Kidney epithelial cell (primary cell): Measurements from ENCODE around the gene TCERG1. TPM values are rescaled to one million over a fixed set of nuclear protein-coding genes. Genes with fewer than 3 reads are reported as not detected.

Source experiments
- DNase-seq: peaks from one replicate; pipeline ENCODE4 v3.0.0-alpha.2; 2010; ENCODE audit warnings: low read depth
- H3K27me3 ChIP-seq: 2 replicates; pipeline ENCODE4 v1.6.0; 2011; ENCODE audit warnings: low read length; ENCODE audit not compliant: control insufficient read depth, insufficient read depth
- H3K36me3 ChIP-seq: 2 replicates; pipeline ENCODE4 v1.5.1; 2011; ENCODE audit warnings: low read length; ENCODE audit not compliant: control insufficient read depth, insufficient read depth
- H3K4me3 ChIP-seq: 2 replicates; pipeline ENCODE4 v1.5.1; 2011; ENCODE audit warnings: low read depth, mild to moderate bottlenecking, control low read depth, low read length
- total RNA-seq: library from RNA; depleted of rRNA; stranded (reverse); fragments of >200 nt; gene quantifications from 2 replicates; pipeline ENCODE4 v1.2.3, GENCODE V29; 2015
- TF ChIP-seq, protein P1 (sequence below): IDR thresholded peaks from 2 replicates; pipeline ENCODE4 v1.5.1; 2011; ENCODE audit warnings: mild to moderate bottlenecking, moderate library complexity, low read length, control low read depth, inconsistent platforms; ENCODE audit not compliant: insufficient read depth, poor library complexity, severe bottlenecking

Gene TCERG1
- total RNA-seq, 1 donor from 2014 or later: 50.1 TPM

- no peak for DNase-seq
- TF ChIP-seq, protein P1, sequence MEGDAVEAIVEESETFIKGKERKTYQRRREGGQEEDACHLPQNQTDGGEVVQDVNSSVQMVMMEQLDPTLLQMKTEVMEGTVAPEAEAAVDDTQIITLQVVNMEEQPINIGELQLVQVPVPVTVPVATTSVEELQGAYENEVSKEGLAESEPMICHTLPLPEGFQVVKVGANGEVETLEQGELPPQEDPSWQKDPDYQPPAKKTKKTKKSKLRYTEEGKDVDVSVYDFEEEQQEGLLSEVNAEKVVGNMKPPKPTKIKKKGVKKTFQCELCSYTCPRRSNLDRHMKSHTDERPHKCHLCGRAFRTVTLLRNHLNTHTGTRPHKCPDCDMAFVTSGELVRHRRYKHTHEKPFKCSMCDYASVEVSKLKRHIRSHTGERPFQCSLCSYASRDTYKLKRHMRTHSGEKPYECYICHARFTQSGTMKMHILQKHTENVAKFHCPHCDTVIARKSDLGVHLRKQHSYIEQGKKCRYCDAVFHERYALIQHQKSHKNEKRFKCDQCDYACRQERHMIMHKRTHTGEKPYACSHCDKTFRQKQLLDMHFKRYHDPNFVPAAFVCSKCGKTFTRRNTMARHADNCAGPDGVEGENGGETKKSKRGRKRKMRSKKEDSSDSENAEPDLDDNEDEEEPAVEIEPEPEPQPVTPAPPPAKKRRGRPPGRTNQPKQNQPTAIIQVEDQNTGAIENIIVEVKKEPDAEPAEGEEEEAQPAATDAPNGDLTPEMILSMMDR: no peak
- Histone ChIP-seq H3K27me3 (no peaks in the 10 kb centered on the region), H3K36me3 (no peaks in the 10 kb centered on the region), H3K4me3 (no peak overlapping the region)
Observed at GRCh38 chr5:146441896-146442295, 5.2 kb upstream of the TCERG1 start.

DNA sequence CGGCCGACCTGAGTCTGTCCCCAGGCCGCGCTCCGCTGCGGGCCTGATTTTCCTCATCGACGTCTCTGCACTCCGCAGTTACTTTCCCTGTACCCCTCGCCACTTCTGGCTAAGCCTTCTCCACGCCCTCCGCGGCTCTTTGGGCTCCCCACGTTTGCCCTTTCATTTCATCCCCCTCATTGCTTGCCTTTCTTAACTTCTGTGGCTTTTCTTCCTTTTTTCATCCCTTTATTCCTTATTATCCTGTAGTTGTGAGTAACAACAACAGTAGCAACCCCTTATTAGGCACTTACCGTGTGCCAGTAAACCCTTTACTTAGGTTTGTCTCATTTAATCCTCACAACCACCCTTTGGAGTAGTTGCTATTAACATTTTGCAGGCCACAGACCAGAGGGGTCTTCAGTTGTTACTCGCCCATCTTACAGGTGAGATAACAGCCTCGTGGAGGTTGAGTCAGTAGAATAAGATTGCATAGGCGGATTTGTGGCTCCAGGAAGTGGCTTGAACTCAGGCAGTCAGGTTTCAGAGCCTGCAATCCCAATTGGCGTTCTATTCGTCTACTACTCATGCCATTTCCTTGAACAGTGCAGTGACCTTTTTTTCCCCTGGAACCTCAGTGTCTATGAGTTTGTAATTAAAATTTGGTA is 724 bp downstream of the TCERG1 start:
- Histone ChIP-seq H3K36me3 (no peaks in the 10 kb centered on the region), H3K4me3 (peak overlapping the region; percentile 76), H3K27me3 (no peaks in the 10 kb centered on the region)
- TF ChIP-seq, protein P1: no peak
- no peak for DNase-seq

DNA sequence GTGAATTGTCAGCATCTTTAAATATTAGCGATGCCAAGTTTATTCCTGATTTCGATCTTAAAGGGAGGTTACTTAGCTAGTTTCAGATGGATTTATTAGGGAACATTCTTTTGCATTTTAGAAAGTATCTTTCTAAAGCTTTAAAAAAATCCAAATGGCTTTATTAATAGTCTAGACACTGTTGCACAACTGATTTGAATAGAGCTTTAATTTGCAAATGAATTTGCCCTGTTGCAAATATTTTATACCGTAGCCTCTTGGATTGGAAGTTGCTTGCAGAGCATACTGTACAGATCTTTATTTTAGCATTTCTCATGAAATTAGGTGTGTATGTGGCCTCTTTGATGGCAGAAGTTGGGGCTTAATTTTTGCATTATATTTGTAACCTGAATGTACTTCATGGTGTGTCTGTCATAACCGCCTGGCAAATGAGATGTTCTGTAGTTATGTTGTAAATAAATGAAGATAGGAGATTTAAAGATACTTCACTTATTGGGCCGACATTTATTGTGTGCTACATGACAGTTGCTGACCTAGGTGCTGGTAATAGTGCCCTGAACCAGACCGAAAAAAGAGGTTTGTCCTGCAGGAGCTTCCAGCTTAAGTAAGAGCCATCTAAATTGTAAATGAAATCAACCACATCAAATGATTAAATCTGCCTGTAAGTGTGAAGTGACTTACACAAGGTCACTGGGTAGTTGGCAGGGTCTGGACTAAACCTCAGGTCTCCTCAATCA is 1.8 kb downstream of the TCERG1 start:
- TF ChIP-seq, protein P1: no peak
- Histone ChIP-seq H3K36me3 (no peaks in the 10 kb centered on the region), H3K27me3 (no peaks in the 10 kb centered on the region), H3K4me3 (no peak overlapping the region)
- no peak for DNase-seq

GRCh38 chr5:146450002-146450401 is 2.9 kb downstream of the TCERG1 start:
- TF ChIP-seq, protein P1: no peak
- no peaks in the 10 kb centered on the region for H3K36me3 ChIP-seq
- DNase-seq: no peak
- H3K27me3 ChIP-seq: no peaks in the 10 kb centered on the region
- no peak overlapping the region for H3K4me3 ChIP-seq

- no peak for DNase-seq
- Histone ChIP-seq H3K36me3 (no peaks in the 10 kb centered on the region), H3K4me3 (no peak overlapping the region), H3K27me3 (no peaks in the 10 kb centered on the region)
- TF ChIP-seq, protein P1: peak; percentile 24
Observed at GRCh38 chr5:146451411-146451810, 4.3 kb downstream of the TCERG1 start.
